Right lobe of liver (tissue), 4 donors: ENCODE results near the gene UBE2J2.

Experiments used
- CTCF ChIP-seq, 4 donors: fragments of 200-600 bp in 3 of 4; fragments of 450-650 bp in 1 of 4; IDR thresholded peaks; one replicate each; pipeline versions ENCODE4 v1.5.1 to v1.8.0; 2016 to 2022; ENCODE audit warnings: antibody characterized with exemption in 4 of 4, mild to moderate bottlenecking in 2 of 4
- POLR2A ChIP-seq: fragments of 450-650 bp; IDR thresholded peaks from one replicate; pipeline ENCODE4 v1.6.1; 2017; ENCODE audit warnings: antibody characterized with exemption, mild to moderate bottlenecking
- donor health status: DM: no; HTN: no; CAD: no.
- donor health status: DM: no; HTN: no; CAD: no.
- donor health status: DM: no; HTN: yes; CAD: no.

- TF ChIP-seq POLR2A (no peak), CTCF (IDR thresholded peaks at IDR 0.05) (no peak)
Measured at GRCh38 chr1:1281533-1282321, 8.1 kb upstream of the UBE2J2 start.
